HG02571 (cell line): ENCODE measurements around the gene ZCCHC18.
"Not testable (repeated sequence)": the region's sequence is repeated elsewhere in the genome, so short reads cannot be mapped to it uniquely, and the experiment has no call there.

Experiments
- ATAC-seq: cut with Tn5 transposase; IDR thresholded peaks from one replicate; pipeline ENCODE4 v1.9.1; 2021; ENCODE audit warnings: mild to moderate bottlenecking, moderate library complexity; ENCODE audit not compliant: unreplicated experiment

The ZCCHC18 gene

DNA sequence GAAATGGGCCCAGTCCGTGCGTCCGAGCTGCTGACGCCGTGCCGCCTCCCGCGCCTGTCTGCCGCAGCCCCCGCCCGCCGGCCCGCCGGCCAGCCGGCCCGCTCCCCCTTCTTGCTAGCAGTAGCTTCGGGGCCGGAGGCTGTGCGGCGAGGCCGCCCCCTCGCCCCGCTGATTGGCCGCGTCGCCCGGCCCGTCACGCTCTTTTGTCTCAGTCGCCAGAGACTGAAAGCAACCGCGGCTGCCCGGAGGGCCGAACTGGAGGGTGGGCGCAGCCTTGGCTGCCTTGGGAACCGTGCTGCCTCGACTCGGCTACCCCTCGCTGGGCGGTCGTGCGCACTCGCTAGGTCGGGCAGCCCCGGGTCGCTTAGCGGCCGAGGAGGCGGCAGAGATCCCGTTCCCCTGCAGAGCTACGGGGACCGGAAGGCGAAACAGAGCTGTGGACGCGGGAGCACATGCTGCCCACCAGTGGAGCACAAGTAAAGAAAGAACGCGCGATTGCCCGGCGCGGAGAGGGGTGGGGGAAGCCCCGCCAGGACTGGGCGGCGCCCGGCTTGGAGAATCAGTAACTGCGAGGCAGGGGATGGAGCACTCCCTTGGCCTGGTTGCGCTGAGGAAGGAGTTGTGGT, at the start of gene ZCCHC18:
Gene ZCCHC18, plus strand, starts transcription at position 198 of the 626 bp plus-strand sequence. CDS start 1,589 bp downstream, outside the sequence.
- peak; percentile 73 for ATAC-seq

DNA sequence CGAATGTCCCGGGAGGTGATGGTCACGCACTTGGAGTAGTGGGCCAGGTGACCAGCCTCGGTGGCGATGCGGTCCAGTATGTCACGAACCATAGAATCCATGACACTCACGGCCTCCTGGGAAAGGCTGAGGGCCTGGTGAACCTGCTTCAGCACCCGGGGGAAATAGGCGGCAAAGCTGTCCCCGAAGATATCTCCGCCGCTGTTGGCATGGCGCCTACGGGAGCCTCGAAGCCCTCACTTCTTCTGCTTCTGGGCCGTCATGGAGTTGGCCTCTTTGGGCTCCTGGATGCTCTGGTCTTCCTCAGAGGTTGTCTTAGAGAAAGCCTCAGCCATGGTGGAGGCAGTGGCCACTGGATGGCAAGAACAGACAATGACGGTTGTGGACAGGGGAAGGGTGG, 49.7 kb upstream of the ZCCHC18 start:
- ATAC-seq, result not testable (repeated sequence)

DNA sequence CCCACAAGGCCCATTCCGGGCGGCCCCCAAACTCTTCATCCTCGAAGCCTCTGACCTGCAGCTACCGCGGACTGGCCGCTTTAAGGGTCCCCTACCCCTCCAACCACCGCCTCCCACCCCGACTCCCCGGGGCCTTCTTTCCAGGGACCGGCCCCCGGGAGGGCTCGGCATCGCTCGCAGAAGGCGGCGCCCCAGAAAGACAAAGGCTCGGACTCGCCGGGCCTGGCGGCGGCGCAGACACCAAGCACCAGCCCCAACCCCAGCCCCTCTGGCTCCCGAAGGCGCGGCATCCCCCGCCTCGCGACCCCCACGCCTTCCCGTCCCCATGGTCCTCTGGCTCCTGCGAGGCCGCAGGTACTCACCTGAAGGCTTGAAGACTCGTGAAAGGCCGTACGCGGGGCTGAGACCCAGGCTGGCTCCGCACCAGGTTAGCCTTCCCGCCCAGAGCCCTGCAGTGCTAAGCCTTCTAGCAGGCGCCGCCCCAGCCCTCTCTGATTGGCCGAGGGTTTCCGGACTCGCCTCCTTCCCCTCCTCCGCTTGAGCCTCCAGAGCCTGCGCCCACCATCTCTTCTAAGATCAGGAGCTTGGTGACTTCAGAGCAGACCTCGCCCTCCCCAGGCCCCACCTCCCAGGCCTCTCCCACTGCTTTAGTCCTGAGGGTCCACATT, 36.4 kb upstream of the ZCCHC18 start, which contains the start of gene TMSB15C:
Gene TMSB15C, minus strand, starts transcription at position 459 of the 668 bp plus-strand sequence.
- peak; percentile 98 for ATAC-seq

DNA sequence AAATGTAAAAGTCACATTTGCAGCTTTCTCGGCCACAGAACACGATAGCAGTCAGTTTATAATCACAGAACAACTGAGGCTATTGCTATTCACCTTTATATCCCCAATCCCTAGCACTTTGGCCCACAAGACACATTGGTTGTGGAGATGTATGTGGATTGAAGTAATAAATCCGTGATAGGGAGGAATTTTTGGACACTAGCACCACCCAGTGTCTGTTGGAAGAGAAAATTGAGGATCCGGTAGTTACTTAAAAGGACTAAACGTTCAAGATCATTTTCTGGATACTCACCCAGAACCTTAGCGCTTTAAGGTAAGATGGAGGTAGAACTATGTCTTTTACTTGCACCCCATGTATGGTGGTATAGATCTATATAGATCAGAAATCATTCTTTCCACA, 34.5 kb upstream of the ZCCHC18 start:
- ATAC-seq, result not testable (repeated sequence)

DNA sequence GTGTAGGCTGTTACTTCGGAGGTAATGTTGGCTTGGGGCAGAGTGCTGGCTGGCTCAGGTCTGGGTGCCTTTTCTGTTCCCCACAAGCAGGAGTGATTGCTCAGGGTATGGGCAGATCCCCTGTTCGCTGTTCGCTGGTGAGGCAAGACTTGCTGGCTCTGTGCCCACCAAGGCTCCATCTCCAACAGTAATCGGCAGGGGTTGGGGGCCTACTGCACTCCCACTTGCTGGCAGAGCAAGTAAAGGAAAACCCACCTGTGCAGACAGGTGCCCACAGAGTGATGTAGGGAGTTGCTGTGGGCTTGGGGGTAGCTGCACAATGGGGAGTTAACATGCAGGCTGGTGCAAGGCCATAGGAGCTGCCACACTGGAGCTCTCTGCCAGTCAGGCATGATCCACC, 28.3 kb upstream of the ZCCHC18 start:
- ATAC-seq, result no peak

DNA sequence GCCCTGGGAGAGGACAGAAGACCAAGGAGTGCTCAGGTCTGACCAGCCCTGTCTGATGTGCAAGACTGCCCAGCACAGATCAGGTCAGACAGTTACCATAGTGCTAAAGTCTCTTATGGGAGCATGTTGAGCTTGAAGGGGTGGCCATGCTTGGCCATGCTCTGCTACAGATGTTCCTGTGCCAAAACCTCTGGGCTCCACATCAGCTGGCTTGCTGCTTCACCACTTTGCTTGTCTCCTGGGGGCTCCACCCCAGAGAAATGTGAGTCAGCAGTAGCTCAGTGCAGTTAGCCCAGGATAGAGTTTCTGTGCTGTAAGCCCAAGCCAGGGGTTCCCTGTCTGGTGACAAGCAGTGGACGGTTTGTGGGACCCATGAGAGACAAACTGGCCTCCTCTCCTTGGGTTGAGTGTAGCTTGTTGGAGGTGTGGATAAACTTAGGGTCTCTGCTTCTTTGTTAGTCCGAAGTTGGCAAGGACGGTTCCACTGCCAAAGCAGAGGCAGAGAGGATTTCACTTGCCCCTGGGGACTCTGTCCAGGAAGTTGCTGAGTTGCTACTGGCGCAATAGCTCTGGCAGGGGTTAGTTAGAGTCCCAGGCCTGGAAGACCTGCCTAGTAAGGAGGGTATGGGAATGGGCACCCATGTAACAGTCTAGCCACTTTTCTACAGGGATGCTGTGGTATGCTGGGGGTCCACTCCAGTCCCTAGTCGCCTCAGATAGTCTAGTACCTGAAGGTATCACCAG, 27.6 kb upstream of the ZCCHC18 start:
- no peak for ATAC-seq

DNA sequence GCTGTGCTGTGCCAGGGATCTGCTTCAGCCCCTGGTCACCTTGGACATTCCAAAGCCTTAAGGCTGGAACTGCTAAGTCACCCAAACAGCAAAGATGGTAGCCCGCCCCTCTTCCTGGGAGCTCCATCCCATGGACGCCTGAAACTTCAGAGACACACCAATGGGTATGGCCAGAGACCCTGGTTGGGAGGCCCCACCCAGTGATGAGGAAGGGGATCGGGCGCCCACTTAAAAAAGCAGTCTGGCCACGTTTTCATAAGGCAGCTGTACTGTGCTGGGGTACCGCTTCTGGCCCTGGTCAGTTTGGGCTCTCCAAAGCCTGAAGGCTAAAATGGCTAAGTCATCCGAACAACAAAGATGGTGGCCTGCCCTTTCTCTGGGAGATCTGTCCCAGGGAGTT, 26.8 kb upstream of the ZCCHC18 start:
- no peak for ATAC-seq

DNA sequence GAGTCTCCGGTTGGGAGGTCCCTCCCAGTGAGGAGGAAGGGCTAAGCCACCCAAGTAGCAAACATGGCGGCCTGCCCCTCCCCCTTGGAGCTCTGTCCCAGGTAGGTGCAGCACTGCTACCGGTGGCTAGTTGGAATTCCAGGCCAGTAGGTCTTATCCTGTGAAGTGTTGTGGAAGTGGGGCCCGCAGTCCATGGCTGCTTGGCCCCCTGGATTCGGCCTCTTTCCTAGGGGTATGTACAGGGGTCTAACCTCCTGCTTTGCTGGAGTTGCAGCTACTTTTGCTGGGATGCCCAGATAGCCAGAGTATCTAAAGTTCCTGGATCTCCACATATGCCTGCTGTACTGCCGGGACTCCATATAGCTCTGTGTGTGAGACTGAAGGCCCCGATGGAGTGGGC, 26.4 kb upstream of the ZCCHC18 start:
- ATAC-seq, result no peak

DNA sequence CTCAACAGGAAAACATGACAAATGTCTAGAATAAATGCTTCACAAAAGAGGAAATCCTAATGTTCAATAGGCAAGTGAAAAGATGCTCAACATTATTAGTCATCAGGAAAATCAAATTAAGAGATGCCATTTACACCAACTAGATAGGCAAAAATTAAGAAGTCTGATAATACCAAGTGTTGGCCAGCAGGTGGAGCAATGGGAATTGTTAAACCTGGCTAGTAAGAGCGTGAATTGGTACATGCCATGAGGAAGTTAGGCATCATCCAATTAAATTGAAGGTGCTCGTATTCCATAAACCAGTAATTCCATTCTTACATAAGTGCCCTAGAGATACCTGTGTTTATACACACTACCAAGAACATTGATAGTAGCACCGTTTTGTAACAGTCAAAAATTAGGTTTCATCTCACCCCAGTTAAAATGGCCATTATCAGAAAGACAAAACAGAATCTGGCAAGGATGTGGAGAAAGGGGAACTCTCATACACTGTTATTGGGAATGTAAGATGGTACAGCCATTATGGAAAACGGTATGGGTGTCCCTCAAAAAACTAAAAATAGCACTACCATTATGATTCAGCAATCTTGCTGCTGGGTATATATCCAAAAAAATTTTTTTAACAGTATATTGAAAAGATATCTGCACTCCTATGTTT, 14.0 kb upstream of the ZCCHC18 start:
- peak; percentile 74 for ATAC-seq

DNA sequence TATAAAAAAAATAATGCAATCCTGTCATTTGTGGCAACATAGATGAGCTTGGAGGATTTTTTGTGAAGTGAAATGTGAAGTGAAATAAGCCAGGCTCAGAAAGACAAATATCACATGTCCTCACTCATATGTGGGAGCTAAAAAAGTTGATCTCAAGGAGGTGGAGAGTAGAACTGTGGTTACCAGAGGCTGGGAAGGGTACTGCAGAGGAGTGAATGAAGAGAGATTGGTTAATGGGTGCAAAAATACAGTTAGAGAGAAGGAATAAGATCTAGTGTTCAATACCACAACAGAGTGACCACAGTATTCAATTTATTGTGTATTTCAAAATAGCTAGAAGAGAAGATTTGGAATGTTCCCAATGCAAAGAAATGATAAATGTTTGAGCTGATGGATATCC, 13.4 kb upstream of the ZCCHC18 start:
- ATAC-seq, result no peak

DNA sequence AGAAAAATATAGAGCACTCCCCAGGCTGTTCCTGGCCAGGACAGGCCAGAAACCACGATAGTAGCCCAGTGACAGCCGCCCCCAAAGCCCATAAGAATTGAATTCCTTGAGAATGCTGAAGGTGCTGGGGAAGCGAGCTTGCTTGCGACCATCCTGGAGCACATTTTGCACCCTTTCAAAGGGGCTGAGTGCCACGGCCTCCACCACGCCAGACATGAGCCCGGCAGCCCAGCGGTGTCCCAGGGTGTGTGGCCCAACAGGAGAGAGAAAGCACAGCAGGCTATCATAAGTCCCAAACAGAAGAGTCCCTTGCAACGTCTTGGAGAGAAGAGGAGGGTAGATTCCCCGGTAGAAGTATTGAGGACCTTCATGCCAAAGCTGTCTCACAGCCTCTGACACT, 7.6 kb upstream of the ZCCHC18 start:
- ATAC-seq, result no peak

DNA sequence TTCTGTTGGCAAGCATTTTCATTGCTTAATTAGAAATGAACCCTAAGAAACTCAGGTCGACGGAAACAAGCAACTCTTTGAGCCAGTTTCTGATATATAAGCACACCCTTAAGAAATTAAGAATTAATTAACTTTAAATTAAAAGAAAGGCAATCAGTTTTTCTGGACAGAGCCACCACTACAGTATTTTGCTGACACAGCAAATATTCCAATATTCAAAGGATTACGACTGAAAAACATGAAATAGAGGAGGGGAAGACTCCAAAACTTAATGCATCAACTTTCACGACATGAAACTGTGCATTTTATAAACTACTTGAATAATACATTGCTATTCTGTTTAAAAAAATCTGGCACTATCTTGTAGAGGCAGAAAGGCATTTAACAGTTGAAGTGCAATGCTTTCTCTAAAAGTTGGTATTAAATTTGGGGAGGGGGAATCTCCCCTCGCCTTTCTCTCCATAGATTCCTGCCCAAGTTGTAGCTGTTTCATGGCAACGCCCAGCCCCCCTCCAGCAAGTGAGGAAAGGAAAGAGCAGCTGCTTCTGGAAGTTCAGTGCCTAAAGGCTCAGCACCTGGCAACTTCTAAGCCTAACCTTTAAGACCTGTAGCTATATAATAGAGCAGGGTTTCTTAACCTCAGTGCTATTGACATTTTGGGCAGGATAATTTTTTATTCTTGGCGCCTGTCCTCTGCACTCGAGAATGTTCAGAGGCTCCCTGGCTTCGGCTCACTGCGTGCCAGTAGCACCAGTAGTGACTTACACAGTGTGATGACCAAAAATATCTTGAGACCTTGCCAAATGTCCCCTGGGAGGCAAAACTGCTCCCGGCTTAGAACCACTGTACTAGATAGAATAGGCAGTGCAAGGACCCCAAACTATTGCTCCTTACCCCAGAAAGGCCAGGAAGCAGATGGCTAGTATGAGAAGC, 6.7 kb upstream of the ZCCHC18 start:
- no peak for ATAC-seq

DNA sequence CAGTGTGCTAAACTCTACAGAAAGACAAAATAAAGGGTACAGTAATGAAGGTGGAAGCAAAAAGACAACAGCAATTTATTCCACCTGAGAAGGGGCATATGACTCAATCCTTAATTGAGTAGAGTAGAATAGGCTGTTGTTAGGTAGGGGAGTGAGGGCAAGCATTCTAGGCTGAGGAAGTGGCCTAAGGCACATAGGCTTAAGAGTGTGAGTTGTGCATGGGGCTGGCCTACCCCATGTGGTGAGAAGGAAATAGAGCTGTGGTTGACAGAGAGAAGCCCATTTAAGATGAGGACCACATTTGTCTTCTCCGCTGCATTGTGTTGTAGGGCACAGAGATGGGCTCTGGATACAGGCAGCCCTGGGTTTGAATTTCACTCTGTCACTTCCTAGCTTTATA, 3.4 kb upstream of the ZCCHC18 start:
- ATAC-seq, result no peak

DNA sequence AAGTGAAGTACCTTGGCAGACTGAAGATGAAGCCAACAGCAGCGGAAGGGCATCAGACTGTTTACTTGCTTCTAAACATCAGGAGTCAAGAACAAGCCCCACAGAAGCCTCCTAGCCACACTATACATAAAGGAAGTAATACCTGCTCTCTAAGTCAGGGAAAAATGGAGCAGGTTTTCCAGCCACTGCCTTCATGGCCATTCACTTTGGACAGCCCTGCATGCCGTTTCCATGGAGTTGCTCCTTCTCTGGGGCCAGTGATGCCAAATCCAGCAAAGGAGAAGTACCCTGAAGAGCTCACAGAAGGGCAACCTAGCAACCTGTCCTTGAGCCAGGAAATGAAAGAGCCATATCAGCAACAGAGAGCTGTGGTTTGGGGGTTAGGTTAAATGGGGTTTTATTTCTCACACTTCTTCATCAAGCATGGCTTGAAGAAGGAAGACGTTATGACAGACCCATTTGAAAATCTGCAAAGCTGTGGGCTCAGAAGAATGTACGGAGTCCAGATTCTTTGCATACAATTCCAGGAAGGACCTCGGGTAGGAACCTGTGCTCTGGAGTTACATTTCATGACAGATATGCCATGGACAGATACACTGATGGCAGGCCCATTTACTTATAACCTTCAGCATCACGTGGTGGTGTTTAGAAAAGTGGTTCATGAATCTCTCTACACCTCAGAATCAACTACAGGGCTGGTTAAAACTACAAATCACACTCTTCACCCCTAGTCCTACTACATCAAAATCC, 1.7 kb upstream of the ZCCHC18 start:
- ATAC-seq, result not testable (repeated sequence)

DNA sequence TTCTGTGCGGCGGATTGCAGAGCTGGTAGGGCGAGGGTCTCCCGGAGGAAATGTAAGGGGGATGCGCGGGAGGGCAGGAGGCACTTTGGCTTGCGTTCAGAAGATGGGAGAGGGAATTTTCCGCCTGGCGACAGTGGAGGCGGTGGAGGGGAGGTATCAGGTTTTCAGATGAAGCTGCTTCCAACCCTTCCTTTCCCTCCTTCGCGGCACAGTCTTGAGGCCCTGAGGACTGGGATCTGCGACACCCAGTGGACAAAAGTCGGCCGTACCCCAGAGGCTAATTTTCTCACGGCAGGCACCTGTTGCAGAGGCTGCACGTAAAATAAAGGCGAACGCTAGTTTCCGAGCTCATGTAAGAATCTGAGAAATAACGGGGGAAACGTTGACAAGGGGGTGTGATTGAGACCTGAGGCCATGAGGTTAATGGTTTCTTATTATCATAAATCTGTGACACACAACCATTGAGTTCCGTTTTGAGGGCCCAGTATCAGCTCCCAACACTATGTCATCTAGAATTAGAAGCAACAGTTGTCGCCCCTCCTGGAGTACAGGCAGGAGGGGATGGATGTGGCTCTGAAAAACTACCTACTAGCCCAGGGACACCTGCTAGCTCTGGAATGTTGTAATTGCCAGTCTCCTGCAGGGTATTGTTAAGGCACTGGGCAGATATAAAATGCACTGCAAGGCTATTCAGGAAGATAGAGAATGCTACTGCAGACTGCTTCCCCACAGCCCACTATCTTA, 1.1 kb downstream of the ZCCHC18 start:
- ATAC-seq, result no peak

DNA sequence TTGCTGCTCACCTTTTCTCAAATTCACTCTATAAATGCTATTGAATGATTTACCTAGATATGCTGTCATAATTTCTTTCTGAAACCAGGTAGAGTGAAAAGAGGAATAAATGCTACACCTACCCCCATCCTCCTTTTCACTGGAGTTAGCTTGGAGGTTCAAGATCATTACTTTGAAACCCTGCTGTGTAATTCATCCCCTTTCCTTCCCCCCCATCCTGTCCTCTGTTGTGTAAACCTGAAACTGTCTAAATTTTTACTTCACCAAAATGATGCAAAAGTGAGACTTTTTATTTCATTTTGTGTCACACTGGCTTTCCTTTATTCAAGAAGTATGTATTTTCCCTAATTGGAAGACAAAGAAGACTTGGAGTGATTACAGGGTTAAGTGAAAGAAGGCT, 5.4 kb downstream of the ZCCHC18 start:
- ATAC-seq, result no peak

DNA sequence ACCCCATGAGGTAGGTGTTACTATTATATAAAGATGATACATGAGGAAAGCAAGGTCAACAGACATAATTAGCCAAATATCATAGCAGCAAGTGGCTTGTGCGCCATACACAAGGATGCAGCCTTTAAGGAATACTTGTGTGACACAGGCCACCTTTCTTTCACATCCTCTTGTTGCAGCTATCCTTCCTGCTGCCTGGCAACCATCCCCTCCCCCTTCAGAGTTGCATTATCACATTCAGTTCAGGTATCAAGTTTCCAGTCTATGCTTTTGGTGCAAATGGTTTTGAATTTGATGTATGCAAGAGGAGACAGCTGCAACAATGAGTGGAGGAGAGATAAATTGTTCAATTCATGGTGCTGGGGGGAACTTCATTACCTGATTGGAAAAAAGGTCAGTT, 6.4 kb downstream of the ZCCHC18 start:
- ATAC-seq, result no peak

DNA sequence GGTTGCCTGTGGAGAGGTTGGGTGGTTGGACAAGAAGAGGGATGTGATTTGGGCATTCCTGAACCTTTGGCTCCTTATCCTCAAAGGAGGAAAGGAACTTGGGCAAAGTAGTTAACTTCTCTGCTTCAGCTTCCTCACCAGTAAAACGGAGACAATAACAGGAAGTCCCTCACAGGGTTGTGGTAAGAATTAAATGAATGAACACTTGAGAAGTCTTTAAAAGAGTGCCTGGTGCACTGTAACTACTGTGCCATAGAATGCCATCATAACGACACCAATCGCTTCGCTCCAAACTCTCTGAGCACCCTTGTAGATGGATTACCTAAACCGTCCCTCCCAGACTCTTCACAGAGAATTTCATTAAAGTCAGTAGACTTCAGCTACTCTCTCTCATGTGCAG, 10.5 kb downstream of the ZCCHC18 start:
- no peak for ATAC-seq

DNA sequence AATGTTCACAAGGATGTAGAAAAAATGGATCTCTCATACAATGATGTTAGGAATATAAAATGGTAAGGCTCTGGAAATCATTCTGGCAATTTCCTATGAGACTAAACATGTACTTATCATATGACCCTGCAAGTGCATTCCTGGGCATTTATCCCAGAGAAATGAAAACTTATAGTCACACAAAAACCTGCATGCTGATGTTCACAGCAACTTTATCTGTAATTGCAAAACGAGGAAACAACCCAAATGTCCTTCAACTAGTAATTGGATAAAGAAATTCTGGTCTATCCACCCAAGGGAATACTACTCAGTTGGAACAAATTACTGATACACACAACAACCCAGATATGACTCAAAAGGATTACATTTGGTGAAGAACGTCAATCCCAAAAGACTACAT, 14.5 kb downstream of the ZCCHC18 start:
- no peak for ATAC-seq
